NCI-H128 (cell line): ENCODE results near the gene ARHGEF28.

Experiments
- DNase-seq: peaks from one replicate; lab custom pipeline; 2025; ENCODE audit not compliant: unreplicated experiment; lab: John Stamatoyannopoulos, UW

Gene ARHGEF28

DNA sequence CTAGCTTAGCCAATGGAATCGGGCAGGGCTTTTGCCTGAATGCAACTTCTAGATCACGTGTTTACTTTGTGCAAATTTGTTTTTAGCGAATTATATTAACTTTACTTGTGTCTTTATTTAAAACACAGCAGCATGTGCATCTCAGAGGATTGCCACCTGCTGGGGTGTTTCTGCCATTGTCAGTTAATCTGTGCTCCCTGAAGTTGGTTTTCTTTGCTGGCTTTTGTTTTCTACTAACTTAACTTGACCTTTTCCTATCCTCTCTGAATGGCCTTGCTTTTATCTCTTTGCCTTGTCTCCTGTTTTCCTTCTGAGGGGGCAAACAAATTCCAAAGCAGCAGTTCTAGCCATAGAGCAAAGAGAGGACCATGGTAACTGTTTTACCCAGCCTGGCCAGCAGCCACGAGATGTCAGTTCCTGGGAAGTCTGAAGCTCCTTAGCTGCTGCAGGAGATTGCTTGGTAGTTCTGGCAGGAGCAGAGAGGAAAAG, 67.6 kb downstream of the ARHGEF28 start:
- DNase-seq = no peak

DNA sequence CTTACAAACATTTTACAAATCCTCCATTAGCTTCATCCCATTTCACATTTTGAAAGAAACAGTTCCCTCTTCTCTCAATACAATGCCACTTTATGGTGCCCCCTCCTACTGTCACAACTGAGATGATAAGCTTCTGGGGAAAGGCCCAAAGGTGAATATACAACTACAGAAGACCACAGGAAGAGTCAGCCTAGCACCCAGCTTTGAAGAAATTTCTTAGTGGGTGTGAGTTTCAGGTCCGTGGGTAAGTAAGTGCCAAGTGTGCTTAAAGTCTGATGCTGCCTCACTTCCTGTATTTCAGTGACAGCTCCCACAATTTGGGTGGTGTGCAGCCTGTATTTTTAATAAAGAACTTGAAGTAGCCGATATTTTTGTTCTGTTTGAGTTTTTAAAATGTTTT, 68.1 kb downstream of the ARHGEF28 start:
- DNase-seq = no peak

DNA sequence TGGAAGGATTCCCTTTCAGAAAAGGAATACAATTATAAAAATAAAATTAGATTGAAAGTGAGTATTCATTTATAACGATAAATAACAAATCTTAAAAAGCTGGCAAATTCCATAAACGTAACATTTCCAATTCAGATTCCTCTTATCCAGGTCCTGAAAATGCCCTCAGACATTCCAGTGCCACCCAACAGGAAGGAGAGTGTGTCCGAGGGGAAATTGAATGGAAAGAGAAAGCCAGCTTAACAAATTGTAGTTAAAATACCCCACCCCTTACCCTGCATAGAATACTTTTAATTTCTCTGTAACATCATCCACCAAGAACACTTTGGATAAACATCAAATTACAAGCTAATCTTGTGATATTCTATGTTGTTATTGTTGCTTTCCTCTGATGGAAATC, 72.0 kb downstream of the ARHGEF28 start:
- DNase-seq = no peak

DNA sequence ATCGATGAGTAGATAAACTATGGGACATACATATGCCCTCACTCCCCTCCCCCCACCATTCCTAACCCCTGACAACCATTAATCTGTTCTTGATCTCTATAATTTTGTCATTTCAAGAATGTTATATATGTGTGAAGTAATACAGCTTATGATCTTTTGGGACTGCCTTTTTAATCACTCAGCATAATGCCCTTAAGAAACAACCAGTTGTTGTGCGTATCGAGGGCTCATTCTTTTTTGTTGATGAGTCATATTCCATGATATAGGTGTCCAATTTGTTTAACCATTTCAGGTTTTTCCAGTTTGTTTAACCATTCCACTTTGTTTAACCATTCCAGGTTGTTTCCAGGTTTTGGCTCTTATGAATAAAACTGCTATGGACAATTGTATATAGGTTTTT, 75.6 kb downstream of the ARHGEF28 start:
- no peak for DNase-seq

DNA sequence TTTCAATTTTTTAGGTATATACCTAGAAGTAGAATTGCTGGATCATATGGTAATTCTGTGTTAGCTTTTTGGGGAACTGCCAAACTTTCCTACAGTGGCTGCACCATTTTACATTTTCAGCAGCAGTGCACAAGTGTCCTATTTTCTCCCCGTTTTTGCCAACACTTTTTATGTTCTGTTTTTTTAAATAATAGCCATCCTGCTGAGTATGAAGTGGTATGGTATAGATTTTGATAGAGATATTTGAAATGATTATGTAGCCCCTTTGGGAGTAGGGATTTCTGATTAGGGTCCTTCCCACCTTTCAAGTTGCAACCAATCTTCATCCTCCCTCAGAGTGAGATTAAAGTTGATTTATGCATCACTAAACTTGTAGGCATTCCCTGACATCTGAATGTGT, 76.5 kb downstream of the ARHGEF28 start:
- no peak for DNase-seq

DNA sequence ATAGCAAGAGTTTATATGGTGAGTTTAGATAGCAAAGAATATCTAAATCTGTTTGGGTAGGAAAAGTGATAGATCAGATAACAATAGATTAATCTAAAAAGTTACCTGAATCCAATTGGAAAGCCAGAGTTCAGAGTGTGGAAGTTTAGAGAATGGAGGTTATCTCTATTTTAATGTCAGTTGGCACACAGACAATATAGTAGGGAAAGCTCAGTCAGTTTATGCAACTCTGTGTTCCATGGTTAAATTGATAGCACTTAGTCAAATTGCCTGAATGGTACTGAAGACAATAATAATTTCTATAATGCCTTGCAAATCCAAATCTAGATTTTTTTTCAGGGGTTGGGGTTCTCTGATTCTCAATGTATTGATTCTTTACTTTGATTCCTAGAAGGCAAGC, 77.0 kb downstream of the ARHGEF28 start:
- no peak for DNase-seq

DNA sequence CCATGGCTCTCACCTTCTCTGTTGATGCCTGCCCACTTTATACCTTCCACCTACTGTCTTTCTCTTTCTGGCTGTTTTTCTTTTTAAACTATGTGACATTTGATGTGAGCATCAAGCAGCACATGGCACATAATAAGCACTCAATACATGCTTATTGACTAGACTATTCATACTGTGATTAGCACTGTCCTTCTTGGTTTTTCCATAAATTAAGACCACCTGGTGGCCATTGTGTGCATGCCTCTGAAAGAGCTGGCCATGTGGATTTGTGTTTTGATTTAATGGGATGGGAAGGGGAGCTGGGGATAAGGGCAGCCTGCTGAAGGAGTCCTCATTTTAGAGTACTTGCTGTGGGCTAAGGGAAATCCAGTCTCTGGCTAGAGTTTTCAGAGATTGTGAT, 79.4 kb downstream of the ARHGEF28 start:
- DNase-seq = no peak

DNA sequence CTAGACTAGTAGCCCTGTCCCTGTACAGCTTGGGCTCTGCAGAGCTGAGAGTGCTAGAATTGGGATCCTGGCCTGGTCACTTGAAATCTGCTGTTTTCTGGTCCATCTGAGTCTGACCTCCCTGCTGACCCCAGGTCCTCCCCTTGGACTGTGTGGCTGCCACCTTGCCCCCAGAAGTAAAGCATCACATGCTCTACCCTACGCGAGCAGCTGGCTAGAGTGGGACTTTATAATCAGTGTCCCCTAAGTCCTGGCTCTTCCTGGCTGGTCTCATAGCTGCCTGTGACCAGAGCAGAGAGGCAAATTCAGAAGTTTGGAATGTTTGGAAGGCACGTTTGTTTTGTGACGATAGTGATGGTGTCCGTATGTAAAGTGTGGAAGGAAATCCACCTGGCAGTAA, 81.0 kb downstream of the ARHGEF28 start:
- no peak for DNase-seq

DNA sequence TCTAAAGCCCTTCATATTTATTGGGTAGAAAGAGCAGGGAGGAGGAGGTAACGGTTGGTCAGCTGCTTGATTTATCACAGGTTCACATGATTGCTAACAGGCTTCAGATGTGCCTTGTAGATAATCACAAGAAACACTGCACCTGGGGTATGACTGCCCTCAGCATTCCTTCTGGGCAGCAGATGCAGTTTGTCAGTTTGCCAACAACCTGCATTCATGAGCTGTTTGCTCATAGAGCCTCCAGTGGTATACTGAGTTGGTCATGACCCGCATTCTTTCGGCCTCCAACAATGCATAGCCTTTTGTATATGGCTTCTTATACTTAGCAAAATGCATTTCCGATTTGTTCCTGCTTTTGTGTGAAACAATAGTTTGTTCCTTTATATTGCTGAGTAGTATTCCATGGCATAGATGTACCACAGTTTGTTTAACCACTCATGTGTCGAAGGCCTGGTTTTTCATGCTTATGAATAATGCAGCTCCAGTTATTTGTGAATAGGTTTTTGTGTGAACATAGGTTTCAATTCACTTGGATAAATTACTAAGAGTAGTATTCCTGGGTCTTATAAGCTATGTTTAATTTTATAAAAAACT, 83.6 kb downstream of the ARHGEF28 start:
- DNase-seq = no peak

DNA sequence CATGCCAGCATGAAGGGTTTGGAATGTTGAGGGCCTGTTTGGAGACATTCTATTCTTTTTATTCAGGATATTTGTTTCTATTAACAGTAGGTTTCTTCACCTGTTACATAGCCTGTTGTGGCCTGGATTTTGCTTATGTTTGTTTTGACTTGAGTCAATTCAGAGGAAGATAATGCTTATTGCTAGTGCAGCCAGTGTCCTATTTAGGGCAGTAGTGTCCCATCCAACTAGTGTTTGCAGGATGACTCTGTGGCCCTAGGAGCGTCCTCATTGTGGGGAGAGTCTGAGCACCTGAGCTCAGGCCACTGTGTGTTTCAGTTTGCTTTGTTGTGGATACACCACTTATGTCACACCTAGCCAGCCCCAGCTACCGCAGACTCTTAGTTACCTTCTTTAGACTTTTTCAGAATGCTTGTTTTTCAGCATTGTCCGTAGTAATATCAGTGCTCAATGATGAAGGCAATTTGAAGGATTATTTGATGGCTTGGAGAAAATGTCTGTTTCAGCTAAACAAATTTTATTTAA, 90.3 kb downstream of the ARHGEF28 start:
- DNase-seq = no peak

DNA sequence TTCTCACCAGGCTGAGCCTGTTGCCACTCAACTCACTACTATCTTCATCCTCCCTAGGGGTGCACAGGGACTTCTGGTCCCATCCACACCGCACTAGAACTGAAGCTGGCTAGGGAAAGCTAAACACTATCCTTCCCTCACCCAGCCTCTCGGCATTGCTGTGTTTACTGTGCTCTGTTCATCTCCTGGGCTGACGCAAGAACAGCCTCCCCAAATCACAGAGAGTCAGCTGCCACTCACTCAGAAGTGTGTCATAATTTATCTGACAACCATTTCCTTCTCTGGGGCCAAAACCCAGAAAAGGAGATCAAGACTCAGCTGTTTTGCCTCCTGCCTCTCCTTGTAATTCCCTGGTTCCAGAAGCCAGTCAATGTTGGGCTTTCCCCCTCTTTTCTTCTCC, 92.8 kb downstream of the ARHGEF28 start:
- DNase-seq = no peak

DNA sequence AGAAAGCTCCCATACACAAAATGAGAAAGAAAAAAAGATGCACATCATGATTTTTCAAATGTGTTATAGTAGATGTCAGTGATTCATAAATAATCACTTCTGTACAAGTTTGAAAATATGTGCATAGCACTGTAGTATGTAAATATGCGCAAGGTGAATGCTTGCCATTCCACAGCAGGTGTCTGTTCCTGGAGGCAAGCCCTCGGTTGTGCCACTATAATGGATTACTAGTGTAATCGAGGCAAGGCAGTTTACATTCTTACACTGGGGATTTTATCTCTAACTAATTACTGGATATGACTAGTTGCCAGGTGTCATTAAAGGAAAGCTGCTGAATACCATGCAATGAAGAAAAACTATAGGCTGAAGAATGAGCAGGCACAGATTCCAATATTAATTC, 93.6 kb downstream of the ARHGEF28 start:
- no peak for DNase-seq

DNA sequence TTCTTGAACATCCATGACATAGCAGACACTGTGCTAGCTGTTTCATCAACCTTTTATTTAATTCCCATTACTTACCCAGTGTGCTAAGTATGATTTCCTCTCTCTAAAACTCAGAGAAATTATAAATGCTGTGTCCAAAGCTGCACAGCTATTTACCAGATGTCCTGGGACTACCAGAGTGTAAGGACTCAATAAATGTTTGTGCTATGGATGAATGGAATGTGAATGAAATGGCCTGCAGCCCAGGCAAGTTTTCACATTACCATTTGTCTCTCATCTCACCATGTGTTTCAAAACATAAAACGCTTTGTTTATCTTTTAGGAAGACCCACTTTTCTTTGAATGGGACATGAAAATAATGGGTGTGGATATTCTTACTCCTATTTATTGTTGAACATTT, 96.2 kb downstream of the ARHGEF28 start:
- DNase-seq = no peak

DNA sequence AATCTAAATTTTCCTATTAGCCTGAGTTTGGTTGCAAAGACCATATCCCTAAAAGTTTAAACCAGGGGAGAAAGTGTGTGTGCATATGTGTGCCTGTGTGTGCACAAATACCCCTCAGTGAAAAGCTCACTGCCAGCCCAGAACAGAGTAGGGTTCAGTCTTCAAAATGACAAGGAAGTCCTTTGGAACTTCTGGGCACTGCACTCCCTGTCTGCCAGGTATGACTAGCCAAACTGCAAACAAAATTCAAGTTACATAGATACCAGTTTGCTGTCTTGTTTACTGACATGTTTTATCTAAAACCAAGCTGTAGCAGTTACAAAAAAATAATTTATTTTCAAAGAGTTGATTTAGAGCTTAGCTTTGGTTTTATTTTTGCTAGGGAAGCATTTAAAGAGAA, 100.1 kb downstream of the ARHGEF28 start:
- DNase-seq = no peak

DNA sequence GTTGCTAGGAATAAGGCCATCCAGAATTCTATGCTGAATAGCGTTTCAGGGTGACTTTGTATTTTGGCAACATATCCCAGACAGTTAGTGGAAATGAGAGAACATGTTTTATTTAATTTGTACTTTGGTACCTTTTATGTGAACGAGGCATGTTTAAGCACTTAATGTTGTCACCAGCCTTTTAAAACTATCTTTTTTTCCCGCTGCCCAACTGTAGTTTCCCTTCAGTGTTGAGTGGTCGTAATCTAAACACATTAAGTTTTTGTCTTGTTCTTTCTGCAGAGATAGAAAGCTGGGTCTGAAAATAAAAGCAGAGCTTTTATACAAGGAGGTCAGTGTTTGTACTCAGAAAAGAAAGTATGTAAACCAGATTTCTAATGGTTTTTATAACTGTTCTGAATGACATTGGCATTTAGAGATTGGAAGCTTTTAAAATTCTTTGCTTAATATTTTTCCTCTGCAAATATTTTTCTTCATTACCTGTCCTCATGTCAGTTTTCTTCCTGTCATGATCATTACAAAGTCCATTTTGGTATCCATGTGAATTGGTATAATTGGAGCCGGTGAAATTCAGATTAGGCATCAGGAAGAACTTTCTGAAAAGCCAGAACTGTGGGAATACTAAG, 100.7 kb downstream of the ARHGEF28 start:
- DNase-seq = no peak

DNA sequence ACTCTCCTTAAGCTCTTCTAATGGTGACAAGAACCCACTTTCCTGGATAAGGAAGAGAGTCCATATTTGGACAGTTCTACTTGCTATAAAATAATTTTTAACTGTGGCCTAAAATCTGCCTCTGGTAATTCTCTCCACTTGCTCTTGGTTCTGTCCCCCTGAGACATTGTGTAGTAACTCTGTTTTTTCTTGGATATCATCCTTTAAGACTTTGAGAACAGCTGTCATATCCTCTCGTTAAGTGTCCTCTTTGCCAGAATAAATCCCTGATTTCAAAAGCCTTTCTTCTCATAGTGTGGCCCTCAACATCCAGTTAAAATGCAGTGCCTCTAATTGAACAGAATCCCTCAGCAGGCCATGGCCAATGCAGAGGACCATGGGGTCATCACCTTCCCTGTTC, 101.5 kb downstream of the ARHGEF28 start:
- DNase-seq = no peak

DNA sequence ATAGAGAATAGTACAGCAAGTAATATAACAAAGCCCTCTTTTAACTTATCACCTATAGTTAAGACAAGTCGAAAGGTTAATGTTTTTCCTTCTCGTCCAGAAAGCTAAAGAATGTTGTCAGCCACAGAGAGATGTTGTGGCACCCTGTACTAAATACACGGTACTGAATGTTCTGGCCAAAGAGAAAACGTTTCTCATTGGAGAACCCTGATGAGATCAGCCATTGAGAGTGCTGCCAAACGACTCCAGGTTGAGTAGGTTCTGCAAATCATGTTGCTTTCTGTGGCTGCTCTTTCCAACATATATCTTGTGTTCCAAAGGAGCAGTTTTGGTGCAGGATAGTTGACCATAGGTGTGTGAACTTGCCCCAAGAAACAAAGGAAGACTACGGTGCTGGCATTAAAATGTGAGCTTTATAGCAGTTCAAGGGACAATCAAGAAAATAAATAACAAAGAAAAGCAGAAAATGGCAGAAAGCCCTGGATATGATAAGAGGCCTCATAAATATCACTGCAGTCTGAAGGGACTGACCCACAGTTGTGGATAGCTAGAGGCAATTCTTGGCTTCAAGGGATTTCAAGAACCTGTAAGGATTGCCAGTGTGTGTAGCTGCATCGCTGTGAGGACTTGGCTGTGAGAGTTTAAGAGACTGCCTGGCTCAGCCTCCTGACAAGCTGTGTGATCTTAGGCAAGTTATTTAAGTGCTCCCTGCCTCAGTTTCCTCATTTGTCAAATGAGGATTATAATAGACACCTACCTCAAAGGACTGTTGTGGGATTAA, 102.7 kb downstream of the ARHGEF28 start:
- DNase-seq = no peak

DNA sequence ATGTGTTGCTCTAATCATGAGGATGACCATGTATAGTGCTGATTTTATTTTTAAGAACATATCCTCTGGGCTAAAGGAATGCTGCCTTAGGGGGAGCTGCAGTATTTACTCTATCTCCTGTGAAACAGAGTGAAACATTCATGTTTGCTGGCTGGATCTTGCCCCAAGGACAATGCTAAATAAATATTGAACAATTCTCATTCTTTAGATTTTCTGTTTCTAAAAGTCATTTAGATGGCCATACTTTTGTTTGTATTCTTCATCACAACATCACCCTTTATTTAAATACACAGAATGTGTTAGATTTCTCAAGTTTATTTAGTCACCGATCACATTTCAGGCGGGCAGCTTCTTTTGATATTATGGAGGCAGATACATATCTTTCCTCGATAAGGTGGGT, 103.3 kb downstream of the ARHGEF28 start:
- DNase-seq = no peak

DNA sequence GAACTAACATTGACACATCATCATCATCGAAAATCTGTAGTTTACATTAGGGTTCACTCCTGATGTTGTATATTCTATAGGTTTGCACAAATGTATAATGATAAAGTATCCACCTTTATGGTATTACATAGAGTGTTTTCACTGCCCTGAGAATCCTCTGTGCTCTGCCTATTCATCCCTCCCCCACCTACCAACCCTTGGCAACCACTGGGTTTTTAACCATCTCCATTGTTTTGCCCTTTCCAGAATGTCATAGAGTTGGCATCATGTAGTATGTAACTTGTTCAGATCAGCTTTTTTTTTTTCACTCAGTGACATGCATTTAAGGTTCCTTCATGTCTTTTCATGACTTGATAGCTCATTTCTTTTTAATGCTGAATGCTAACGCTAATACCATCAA, 106.0 kb downstream of the ARHGEF28 start:
- no peak for DNase-seq

DNA sequence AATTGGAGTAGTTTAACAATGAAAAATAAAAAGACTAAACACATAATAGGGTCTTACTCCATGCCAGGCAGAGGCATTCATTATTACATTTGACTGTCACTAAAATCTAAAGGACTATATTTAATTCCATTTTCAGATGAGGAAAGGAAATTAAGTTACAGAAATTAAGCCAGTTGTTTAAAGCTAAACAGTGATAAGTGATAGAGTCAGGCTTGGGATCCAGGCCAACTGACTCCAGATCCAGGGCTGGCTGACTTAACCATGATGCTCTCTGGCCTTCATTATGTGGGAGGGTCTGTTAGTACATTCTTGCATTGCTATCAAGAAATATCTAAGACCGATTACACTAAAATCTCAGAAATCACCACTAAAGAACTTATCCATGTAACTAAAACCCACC, 107.2 kb downstream of the ARHGEF28 start:
- no peak for DNase-seq

DNA sequence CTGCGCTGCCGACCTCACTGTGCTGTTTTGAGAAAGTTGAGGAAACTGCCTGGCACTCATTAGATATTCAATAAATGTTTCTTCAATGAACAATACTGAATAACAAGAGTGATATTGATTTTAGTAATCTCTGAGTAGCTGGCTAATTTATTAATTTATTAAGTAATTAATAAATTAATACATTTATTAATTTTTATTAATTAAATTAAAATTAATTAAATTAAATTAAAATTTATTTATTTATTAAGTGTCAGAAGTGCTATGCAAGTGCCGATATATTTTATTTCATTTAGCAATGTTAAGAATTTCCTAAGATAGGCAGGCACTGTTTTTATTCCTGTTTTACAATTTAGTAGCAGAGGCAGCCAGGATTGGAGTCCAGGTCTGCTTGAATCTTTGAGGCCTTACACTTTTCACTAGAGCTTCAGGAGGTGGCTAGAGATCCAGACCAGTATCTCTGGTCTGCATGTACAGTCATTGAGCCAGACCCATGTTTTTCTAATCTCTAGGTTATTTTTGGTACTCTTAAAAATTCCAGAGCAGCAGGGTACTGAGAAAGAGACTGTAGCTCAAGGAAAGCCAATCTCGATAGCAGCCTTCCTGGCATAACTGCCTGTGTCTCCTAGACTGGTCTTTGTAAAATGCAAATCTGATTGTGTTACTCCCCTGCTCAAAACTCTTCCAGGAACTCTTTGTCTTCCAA, 109.2 kb downstream of the ARHGEF28 start:
- DNase-seq = no peak

DNA sequence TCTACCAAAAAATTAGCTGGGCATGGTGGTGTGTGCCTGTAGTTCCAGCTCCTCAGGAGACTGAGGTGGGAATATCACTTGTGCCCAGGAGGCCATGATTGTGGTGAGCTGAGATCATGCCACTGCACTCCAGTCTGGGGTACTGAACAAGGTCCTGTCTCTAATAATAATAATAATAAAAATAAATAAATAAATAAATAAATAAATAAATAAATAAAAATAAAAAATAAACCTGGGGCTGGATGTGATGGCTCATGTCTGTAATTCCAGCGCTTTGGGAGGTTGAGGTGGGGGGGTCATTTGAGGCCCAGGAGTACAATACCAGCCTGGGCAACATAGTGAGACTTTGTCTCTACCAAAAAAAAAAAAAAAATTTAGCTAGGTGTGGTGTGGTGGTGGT, 113.7 kb downstream of the ARHGEF28 start:
- no peak for DNase-seq
